HTERT RPE-1 (cell line): Measurements from ENCODE around the gene ECHS1.
"Not testable (repeated sequence)": the region's sequence is repeated elsewhere in the genome, so short reads cannot be mapped to it uniquely, and the experiment has no call there.

Experiments
- in situ Hi-C: fragments of 300-500 bp; cut with MboI; formaldehyde crosslinking; loops from 4 replicates; pipeline ENCODE4 v1.14.3; 2020; ENCODE audit warnings: low sequenced_read_pairs

ECHS1 gene

GRCh38 chr10:133327651-133328357, 45.4 kb downstream of the ECHS1 start:
- in situ Hi-C loops: no loop called here

GRCh38 chr10:133326745-133327650, 46.2 kb downstream of the ECHS1 start:
- in situ Hi-C loops: no loop called here

- in situ Hi-C loops: no loop called here
Observed at GRCh38 chr10:133326223-133326551, 47.0 kb downstream of the ECHS1 start.

- in situ Hi-C loops: no loop called here
Observed at GRCh38 chr10:133325440-133326222, 47.5 kb downstream of the ECHS1 start.

- in situ Hi-C loops: no loop called here
Observed at GRCh38 chr10:133324857-133325260, 48.3 kb downstream of the ECHS1 start.

- in situ Hi-C loops: no loop called here
Observed at GRCh38 chr10:133324198-133324792, 48.9 kb downstream of the ECHS1 start.

GRCh38 chr10:133322064-133322709, 51.0 kb downstream of the ECHS1 start:
- in situ Hi-C loops: not testable (repeated sequence)

- in situ Hi-C loops: not testable (repeated sequence)
Observed at GRCh38 chr10:133320852-133321422, 52.2 kb downstream of the ECHS1 start.

GRCh38 chr10:133318494-133319127, 54.5 kb downstream of the ECHS1 start:
- in situ Hi-C loops: no loop called here

- in situ Hi-C loops: no loop called here
Observed at GRCh38 chr10:133316732-133317131, 56.4 kb downstream of the ECHS1 start.

GRCh38 chr10:133316266-133316665, 56.9 kb downstream of the ECHS1 start:
- in situ Hi-C loops: no loop called here

GRCh38 chr10:133315847-133316246, 57.3 kb downstream of the ECHS1 start:
- in situ Hi-C loops: no loop called here

- in situ Hi-C loops: no loop called here
Observed at GRCh38 chr10:133314911-133315310, 58.2 kb downstream of the ECHS1 start.

GRCh38 chr10:133313192-133313591, 60.0 kb downstream of the ECHS1 start:
- in situ Hi-C loops: no loop called here

GRCh38 chr10:133312769-133313145, 60.4 kb downstream of the ECHS1 start:
- in situ Hi-C loops: no loop called here
